GM18867 (cell line): ENCODE results near the gene GCNT1.
"Not testable (repeated sequence)": the region's sequence is repeated elsewhere in the genome, so short reads cannot be mapped to it uniquely, and the experiment has no call there.

Experiments used
- ATAC-seq: cut with Tn5 transposase; IDR thresholded peaks from one replicate; pipeline ENCODE4 v1.9.1; 2021; ENCODE audit warnings: mild to moderate bottlenecking, moderate library complexity; ENCODE audit not compliant: unreplicated experiment

Gene GCNT1

DNA sequence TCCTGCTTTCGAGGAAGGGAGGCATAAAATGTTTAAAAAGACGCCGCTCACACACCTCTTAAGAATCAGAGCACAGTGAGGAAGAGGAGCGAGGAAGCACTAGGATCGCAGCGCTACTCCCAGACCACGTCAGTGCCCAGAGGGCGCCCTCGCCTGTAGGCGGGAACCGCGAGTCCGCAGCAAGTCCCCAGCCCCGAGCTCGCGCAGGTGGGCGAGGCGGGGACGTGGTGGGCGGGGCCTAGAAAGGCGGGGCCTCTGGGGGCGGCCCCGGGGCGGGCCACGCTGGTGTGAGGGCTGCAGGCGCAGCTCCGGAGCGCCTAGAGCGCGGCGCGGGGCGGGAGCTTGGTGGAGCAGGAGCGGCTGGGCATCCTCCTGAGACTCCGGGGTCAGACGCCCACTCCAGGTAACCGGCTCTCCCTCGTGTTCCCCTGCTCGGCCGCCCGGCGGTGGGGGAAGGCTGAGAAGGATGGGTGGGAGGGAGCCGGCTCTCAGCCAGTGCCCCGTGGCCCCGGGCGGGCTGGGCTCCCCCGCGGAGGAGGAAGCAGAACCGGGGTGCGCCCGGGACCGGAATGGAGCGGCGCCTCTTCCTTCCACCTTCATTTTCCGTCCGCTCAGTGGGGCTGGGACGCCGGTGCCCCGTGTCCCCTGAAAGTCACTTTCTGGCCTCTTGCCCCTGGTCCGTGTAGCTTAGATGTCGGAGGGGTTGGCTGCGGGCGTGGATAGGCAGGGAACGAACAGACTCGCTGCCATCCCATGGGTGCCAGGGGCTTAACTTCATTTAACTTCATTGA, at the start of gene GCNT1:
Gene GCNT1, plus strand, starts transcription at position 280 of the 791 bp plus-strand sequence. CDS start 43,200 bp downstream, outside the sequence.
- ATAC-seq, result peak; percentile 94

DNA sequence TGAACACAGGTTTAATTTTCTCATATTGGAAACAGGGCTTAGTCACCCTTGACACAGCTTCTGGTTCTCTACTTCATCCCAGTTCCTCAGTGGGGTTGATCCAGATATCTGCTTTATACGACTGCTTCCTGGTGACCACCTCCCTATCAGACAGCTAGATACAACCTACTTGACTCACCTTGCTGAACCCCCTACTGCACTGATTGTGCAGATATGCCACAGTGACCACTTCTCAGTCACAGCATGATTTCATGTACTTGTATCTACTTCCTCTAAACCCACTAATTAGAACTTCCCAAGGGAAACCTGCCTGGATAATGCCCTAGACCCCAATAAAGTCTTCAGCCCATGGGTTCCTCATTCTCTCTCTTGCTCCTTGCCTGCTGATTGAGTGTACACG, 46.3 kb upstream of the GCNT1 start:
- no peak for ATAC-seq

- ATAC-seq, result no peak
Observed at GRCh38 chr9:76413658-76414057, 45.3 kb upstream of the GCNT1 start.

GRCh38 chr9:76414661-76415060, 44.3 kb upstream of the GCNT1 start:
- peak; percentile 84 for ATAC-seq

- peak; percentile 2 for ATAC-seq
Observed at GRCh38 chr9:76415154-76415553, 43.8 kb upstream of the GCNT1 start.

DNA sequence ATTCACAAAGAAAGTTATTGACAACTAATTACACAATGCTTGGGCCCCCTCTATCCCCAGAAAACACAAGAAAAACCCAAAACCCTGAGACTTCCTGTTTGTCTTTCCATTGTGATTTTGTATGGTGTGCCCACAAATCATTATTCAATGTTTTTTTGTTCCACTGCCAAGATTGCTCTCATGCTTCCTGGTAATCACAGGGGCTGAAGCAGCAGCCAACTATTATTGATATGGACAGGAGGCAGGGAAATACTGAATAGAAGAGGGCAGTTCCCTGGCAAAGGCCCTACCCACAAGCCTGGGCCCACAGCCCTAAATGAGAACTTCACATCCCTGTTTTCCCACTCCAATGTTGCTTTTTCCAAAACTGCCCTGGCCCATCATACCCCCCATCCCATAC, 43.3 kb upstream of the GCNT1 start:
- ATAC-seq, result no peak

DNA sequence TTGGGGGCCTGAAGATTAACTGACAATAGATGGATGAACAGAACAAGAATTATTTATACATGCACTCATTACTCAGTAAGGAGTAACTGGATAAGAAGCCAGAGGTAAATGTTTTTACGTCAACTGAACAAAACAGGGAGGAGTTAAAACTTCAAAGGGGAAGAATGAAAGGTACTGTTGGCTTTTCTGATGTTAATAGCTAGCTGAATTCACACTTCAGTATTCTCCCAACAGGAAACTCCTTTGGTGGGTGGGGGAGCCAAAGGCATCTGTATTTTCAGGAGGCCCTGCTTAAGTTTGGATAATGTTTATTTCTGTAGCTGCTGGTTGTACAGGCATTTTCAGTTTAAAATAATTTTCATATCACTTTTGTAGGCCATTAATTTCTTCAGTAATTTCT, 41.6 kb upstream of the GCNT1 start:
- ATAC-seq, result no peak

- peak; percentile 63 for ATAC-seq
Observed at GRCh38 chr9:76419782-76420380, 39.1 kb upstream of the GCNT1 start.

GRCh38 chr9:76423216-76424177, 35.5 kb upstream of the GCNT1 start:
- no peak for ATAC-seq

DNA sequence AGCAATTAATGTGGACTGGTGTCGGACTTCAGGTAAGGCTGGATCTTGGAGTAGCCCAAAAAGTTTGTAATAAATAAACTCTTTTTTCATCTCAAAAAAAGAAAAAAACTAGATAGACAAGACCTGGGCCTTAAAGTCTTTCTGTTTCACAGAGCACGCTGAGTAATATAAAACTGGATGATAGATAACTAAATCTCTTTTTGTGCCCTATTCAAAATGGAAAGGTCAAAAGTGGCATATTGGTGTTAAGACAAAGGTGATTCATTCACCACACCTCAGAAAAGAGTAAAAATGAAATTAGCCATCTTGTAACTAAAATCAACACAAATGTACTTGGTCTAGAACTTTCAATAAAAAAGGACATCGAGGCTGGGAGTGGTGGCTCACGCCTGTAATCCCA, 34.5 kb upstream of the GCNT1 start:
- no peak for ATAC-seq

DNA sequence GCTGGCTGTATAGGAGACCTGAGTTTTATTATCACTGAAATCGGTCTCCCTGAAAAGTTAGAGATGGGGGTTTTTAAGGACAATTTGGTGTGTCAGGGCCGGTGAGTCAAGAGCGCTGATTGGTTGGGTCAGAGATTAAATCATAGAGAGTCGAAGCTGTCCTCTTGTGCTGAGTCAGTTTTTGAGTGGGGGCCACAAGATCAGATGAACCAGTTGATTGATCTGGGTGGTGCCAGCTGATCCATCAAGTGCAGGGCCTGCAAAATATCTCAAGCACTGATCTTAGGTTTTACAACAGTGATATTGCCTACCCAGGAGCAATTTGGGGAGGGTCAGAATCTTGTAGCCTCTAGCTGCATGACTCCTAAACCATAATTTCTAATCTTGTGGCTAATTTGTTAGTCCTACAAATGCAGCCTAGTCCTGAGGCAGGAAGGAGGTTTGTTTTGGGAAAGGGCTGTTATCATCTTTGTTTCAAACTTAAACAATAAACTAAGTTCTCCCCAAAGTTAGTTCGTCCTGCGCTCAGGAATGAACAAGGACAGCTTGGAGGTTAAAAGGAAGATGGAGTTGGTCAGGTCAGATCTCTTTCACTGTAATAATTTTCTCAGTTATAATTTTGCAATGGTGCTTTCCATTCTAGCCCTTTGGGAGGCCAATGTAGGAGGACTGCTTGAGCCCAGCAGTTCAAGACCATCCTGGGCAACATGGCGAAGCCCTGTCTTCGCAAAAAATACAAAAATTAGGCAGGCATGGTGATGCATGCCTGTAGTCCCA, 33.1 kb upstream of the GCNT1 start:
- ATAC-seq, result no peak

- ATAC-seq, result no peak
Observed at GRCh38 chr9:76426807-76427419, 32.1 kb upstream of the GCNT1 start.

DNA sequence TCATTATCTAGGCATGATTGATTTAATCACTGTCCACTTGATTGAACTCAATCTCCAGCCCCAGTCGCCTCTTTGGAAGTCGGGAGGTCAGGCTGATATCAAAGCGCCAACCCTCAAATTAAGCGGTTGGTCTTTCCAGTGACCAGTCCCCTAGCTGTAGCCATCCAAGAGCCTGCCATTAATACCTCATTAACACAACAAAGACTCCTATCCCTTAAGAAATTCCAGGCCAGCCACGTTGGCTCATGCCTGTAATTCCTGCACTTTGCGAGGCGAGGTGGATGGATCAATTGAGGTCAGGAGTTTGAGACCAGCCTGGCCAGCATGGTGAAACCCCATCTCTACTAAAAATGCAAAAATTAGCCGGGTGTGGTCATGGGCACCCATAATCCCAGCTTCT, 27.4 kb upstream of the GCNT1 start:
- ATAC-seq, result no peak

DNA sequence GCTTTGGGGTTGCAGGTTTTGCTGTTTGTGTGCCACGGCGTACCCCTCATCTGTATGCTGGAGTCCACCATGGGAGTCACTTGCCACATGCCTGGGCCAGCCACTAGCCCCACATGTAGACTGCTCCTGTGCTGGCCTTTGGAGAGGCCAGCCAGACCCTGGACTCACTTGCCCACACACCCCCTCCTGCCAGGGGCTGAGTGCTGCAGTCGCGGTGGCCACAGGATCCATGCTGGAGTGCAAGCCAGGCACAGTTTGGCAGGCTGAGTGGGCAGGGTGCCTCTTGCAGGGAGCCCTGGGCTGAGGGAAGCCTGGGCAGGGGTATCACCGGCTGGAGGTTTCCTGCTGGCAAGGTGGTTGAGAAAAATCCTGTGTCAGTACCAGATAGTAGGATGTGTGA, 25.6 kb upstream of the GCNT1 start:
- ATAC-seq, result no peak

- ATAC-seq, result no peak
Observed at GRCh38 chr9:76433836-76434235, 25.1 kb upstream of the GCNT1 start.

- ATAC-seq, result not testable (repeated sequence)
Observed at GRCh38 chr9:76434897-76435296, 24.1 kb upstream of the GCNT1 start.

DNA sequence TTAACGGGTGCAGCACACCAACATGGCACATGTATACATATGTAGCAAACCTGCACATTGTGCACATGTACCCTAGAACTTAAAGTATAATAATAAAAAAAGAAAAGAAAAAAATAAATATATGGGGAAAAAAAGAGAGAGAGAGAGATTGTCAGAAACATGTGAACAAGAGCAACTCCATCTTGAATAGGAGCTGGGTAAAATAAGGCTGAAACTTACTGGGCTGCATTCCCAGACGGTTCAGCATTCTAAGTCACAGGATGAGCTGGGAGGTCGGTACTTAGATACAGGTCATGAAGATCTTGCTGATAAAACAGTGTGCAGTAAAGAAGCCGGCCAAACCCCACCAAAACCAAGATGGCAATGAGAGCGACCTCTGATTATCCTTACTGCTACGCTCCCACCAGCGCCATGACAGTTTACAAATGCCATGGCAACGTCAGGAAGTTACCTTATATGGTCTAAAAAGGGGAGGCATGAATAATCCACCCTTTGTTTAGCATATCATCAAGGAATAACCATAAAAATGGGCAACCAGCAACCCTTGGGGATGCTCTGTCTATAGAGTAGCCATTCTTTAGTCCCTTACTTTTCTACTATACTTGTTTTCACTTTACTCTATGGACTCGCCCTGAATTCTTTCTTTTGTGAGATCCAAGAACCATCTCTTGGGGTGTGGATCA, 21.8 kb upstream of the GCNT1 start:
- ATAC-seq, result not testable (repeated sequence)

GRCh38 chr9:76438841-76439588, 20.0 kb upstream of the GCNT1 start:
- peak; percentile 79 for ATAC-seq
